Fibroblast of pulmonary artery (primary cell): ENCODE measurements around the gene MRPS12.
"Not testable (repeated sequence)": the region's sequence is repeated elsewhere in the genome, so short reads cannot be mapped to it uniquely, and the experiment has no call there.

Experiments used
- DNase-seq: peaks from one replicate; pipeline ENCODE4 v3.0.0-alpha.2; 2010; ENCODE audit warnings: low read depth
- H3K4me3 ChIP-seq: replicated peaks from 2 replicates; pipeline ENCODE4 v1.5.1; 2011; ENCODE audit warnings: low read depth, mild to moderate bottlenecking, control low read depth, low read length, moderate library complexity
- TF ChIP-seq, protein P1 (sequence below): IDR thresholded peaks from 2 replicates; pipeline ENCODE4 v1.5.1; 2011; ENCODE audit warnings: mild to moderate bottlenecking, control low read depth, low read length, inconsistent platforms; ENCODE audit errors: missing control alignments

Gene MRPS12

DNA sequence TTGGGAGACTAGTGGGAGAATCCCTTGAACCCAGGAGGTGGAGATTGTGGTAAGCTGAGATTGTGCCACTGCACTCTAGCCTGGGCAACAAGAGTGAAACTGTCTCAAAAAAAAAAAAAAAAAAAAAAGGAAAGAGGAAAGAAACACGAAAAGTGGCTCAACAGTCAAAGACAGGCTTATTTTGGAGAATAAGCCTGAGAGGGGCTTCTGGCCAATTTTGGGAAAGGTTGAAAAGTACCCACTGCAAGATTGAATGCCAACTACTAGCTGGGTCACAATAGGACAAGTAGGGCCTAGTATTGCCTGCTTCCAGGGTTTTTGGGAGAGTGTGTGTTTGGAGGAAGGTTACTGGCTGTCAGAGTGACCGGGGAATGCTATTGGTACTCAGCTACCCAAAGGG, 27.6 kb downstream of the MRPS12 start:
- H3K4me3 ChIP-seq, result no peak overlapping the region
- no peak for DNase-seq
- TF ChIP-seq, protein P1, sequence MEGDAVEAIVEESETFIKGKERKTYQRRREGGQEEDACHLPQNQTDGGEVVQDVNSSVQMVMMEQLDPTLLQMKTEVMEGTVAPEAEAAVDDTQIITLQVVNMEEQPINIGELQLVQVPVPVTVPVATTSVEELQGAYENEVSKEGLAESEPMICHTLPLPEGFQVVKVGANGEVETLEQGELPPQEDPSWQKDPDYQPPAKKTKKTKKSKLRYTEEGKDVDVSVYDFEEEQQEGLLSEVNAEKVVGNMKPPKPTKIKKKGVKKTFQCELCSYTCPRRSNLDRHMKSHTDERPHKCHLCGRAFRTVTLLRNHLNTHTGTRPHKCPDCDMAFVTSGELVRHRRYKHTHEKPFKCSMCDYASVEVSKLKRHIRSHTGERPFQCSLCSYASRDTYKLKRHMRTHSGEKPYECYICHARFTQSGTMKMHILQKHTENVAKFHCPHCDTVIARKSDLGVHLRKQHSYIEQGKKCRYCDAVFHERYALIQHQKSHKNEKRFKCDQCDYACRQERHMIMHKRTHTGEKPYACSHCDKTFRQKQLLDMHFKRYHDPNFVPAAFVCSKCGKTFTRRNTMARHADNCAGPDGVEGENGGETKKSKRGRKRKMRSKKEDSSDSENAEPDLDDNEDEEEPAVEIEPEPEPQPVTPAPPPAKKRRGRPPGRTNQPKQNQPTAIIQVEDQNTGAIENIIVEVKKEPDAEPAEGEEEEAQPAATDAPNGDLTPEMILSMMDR, result no peak

DNA sequence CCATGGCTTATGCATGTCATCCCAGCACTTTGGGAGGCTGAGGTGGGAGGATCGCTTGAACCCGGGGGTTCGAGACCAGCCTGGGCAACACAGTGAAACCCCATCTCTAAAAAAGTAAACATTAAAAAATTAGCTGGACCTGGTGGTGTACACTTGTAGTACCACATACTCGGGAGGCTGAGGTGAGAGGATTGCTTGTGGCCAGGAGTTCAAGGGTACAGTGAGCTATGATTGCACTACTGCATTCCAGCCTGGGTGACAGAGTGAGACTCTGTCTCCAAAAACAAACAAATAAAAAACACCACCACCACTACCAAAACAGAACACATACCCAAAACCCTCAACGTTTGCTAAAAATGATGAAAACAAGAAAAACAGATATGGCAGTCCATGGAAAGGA, 28.9 kb downstream of the MRPS12 start:
- no peak for DNase-seq
- TF ChIP-seq, protein P1, result no peak
- H3K4me3 ChIP-seq, result no peak overlapping the region

DNA sequence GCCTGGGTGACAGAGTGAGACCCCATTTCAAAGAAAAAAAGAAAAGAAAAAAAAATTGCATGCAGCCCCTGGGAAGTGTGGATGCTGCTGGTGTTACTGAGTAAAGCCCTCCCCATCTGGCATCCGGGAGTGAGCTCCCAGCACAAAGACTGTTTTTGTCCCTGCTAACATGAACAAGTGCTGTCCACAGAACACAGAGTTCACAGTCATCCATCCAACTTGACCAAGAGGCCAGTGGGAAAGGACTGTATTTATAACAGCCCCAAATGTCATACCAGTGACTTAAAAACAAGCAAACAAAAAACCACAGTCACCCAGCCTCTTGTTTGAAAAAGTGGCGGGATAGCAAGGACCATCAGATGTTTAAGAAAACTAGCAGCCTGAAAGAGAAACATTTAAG, 34.0 kb downstream of the MRPS12 start:
- H3K4me3 ChIP-seq, result no peak overlapping the region
- TF ChIP-seq, protein P1, result no peak
- no peak for DNase-seq

DNA sequence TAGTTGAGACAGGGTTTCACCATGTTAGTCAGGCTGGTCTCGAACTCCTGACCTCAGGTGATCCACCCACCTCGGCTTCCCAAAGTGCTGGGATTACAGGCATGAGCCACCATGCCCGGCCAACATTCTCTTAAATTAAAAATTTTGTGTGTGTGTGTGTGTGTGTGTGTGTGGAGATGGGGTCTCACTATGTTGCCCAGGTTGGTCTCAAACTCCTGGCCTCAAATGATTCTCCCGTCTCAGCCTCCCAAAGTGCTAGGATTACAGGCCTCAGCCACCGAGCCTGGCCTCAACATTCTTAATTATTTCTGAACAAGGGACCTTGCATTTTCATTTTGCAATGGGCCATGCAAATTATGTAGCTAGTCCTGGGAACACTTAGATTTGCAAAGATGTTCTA, 35.4 kb downstream of the MRPS12 start:
- H3K4me3 ChIP-seq, DNase-seq: not testable (repeated sequence)

DNA sequence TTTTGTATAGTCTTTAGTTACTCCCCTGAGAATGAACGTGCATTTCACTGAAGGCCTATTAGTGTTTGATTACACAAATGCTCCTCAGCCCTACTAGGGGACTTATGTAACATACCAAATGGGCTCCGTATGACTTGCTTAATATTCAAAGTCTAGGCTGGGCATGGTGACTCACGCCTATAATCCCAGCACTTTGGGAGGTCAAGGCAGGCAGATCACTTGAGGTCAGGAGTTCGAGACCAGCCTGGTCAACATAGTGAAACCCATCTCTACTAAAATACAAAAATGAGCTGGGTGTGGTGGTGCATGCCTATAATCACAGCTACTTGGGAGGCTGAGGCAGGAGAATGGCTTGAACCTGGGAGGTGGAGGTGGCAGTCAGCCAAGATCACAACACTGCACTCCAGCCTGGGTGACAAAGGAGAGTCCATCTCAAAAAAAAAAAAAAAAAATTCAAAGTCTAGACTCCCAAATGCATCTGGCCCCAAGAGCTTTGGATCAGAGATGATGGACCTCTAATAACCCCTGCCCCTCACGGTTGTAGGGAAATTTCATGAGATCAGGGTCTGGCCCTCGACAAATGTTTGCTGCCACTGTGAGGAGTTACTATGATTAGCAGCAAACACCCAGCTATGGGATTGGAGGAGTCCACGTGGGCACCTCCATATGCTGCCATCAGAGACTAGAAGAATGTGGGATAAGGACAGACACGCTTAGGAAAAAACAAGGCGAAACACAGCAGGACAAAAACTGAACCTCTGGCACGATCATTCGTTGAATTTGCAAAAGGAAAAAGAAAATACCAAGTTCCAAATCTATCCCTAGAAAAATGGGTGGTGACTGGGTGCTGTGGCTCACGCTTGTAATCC, 40.2 kb downstream of the MRPS12 start:
- TF ChIP-seq, protein P1, result no peak
- no peak overlapping the region for H3K4me3 ChIP-seq
- peak; percentile 22 for DNase-seq

DNA sequence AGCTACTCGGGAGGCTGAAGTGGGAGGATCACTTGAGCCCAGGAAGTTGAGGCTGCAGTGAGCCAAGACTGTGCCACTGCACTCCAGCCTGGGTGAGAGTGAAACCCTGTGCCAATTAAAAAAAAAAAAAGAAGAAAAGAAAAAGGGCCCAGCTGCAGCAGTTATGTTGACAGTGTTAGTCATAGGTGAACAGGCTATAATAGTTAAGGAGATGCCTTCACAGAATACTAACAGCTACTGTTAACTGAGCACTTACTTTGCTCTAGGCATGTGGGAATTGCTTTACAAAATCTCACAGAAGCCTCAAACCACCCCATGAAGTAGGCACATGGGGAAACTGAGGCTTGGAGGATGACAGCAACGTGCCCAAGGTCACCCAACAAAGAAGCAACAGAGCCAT, 40.9 kb downstream of the MRPS12 start:
- TF ChIP-seq, protein P1, result no peak
- no peak overlapping the region for H3K4me3 ChIP-seq
- DNase-seq, result no peak

DNA sequence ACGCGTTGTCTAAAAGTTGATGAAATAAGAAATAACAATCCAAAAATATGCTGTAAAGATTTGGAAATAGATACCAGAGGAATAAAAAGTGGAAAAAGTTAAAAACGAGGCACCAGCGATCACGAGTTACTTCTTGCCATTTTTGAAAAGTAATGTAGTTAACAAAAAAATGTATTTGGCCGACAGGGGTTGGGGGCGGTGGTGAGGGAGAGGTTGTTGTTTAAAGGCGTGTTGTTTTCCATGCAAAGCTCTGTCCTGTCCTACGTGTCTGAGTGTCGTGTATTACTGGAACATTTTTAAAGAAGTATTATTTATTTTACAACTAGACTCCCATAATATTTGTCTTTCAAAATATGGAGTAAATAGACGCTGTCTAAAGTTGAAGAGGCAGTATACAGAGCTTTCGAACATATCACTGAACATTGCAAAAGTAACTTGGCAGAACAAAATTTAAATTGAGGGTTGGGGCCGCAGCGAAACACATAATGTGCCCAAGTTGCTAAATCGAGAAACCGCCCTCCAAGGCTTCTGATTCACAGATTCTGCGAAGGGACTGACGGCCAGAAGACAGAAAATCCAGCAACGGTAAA, 44.0 kb downstream of the MRPS12 start:
- TF ChIP-seq, protein P1, result peak; percentile 1
- H3K4me3 ChIP-seq, result peak overlapping the region; percentile 72

More for the DNA sequence above, 44.0 kb downstream of the MRPS12 start:
- peak; percentile 30 for DNase-seq
